Kidney glomerular epithelial cell (primary cell): ENCODE measurements around the gene USPL1.

Experiments
- DNase-seq: peaks from one replicate; lab custom pipeline; 2025; lab: John Stamatoyannopoulos, UW

Gene USPL1

DNA sequence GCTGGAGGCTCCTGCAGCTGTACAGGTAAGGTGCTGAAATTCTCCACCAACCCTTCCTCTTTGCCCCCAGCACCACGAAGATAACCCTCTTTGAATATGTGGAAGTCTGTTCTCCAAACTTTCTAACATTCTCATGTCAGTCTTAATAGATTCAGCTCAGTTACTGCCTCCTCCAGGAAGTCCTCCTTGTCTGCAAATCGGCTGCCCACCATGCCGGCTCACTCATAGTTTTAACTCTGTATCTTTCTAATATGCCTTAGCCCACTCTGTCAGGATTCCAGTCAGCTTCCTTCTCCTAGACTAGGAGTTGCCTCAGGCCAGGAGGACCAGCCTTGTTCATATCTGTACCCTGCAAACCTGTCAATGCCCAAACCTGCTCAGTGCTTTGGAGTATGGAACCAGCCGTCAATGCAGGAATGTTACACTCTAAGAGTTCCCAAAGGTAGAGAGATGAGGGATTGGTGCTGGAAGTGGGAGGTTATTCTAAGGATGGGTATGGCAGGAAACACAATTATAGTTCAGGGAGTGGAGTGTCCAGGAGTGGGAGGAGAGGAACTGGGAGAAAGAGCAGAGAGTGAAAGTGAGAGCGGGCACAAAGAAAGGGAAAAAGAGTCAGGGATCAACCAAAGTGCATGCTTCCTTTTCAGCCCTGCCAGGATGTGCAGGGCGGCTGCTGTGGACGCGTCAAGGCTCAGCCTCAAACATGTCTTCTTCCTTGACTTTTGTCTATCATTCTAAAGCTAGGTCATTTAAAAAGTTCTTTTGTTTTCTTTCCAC lies 79.6 kb downstream of the USPL1 start:
- no peak for DNase-seq

DNA sequence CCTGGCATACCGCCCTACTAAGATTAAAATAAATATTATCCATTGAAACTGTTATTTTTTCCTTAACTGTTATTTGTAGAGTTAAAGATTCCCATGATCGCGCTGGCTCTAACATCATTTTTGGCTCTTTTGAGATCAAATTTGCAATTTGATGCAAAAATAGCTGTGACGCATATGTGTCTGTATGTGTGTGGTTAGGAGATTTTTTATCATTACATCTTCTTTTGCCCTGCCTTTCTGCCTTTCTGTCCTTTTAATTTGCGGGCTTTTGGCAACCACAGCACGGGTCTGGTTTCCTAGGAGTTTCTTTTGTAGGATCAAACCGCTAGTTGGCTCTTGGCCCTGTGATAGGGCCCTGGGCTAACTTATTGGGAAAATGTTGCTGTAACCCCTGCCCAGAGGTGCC lies 80.3 kb downstream of the USPL1 start:
- no peak for DNase-seq

DNA sequence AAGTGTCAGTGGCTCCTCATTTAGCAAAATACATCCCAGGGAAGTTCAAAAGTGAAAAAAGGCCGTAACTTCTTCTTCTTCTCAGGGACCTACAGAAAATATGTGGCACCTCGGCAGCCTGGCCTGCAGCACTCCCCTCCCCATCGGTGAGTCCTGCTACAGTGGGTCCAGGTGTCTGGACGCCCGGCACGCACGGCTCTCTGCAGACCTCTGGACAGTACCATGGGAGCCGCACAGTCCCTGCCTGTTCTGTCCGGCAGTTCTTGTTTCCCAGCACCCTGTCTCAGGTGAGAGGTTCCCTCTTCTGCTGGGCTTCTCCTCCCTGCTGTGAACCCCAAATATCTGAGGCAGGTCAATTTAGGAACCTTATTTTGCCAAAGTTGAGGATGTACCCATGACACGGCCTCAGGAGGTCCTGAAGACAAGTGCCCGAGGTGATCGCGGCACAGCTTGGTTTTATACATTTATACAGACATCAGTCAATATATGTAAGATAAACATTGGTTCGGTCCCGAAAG lies 80.8 kb downstream of the USPL1 start:
- no peak for DNase-seq

DNA sequence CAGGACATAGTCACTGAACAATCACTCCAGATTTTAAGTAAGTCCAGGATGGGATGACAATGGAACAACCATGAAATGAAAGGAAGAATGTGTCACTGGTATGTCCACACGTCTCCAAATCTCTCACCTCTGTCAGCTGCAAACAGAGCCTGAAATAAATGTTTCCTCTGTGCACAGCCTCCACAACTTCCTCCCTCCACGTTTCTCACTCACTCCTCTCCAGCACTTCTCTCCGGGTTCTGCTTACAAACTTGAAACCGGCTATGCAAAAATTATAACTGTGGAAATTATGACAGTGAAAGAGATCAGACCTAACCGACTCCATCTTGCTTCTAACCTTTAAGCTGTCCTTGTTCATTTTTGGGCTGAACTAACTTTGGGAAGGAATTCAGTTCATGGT lies 82.6 kb downstream of the USPL1 start:
- no peak for DNase-seq

DNA sequence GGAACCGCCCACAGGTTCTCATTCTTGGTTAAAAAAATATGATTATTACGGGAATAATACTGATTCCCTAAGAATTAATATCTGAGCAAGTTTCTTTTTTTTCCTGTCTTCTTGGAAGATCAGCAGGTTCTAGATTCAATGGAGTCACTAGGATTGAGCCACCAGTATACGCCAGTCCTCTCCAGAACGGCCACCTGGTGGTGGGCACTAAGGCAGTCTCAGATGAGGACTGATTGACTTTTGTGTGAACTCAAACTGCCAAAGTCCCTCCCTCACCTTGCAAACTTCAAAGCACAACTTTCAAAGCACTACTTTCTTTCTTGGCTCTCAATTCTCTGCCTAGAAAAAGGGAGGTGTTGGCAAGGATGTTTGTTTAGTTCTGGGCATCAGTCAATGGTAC lies 84.3 kb downstream of the USPL1 start:
- DNase-seq: no peak

DNA sequence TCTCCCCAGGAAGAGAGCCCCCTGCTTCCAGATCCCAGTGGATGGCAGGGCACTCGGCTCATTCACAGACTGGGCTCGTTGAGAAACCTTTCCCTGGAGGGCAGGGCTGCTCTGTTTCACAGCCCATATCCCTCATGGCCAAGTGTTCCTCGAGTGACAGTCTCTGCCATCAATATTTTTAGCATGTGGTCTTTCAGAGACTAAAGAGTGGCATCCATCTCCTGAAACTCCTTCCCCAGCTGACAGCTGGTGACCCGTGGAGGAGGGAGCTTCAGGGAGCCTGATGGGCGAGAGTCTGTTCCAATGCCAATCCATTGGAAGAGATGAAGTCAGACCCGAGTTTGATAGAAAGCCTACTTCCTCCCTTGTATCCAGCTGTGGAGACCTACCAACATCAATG lies 86.9 kb downstream of the USPL1 start:
- DNase-seq: no peak

DNA sequence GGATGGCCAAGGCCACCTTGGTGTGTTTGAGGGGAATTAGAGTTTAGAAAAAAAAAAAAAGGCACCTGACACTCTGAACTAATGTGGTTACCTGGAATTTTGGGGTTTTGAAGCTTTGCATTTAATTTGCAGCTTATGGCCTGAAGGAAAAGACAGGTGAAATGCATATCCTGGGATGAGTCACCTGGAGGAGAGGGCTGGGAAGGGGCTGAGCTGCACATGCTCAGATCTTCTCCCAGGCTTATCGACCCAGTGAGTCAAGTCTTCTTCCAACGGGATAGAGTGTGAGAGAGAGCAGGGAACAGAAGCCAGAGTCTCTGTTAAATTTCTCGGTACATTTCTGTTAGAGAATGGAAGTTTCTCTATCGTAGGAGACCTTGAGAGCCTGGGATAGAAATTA lies 88.0 kb downstream of the USPL1 start:
- no peak for DNase-seq

DNA sequence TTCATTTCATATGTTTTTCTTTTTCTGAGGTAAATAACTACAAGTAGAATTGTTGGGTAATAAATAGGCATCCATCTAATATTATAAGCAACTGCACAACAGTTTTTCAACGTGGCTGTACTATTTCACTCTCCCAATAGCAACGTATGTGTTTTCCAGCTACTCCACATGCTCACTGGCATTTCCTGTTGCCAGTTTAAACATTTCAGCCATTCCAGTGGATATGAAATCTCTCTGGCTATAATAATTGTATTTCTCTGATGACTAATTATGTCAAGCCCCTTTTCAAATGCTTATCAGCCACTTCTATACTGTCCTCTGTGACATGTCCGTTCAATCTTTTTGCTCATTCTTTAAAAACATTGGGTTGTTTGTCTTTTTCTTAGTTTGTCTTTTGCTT lies 90.8 kb downstream of the USPL1 start:
- DNase-seq: no peak
